OCI-LY3 (cell line): ENCODE results near the gene CCL4.

Experiments
- EZH2phosphoT487 ChIP-seq: fragments of 200-600 bp; shearing (Covaris generic); IDR thresholded peaks from 2 replicates; pipeline ENCODE4 v1.6.1; 2018; ENCODE audit warnings: antibody characterized with exemption, mixed run types, low read depth
- TF ChIP-seq, protein P1 (sequence below): fragments of 200-600, 300-600 bp; sonication (generic); IDR thresholded peaks from 2 replicates; pipeline ENCODE4 v1.5.1; 2014; ENCODE audit warnings: antibody characterized with exemption, low read length, low read depth

DNA sequence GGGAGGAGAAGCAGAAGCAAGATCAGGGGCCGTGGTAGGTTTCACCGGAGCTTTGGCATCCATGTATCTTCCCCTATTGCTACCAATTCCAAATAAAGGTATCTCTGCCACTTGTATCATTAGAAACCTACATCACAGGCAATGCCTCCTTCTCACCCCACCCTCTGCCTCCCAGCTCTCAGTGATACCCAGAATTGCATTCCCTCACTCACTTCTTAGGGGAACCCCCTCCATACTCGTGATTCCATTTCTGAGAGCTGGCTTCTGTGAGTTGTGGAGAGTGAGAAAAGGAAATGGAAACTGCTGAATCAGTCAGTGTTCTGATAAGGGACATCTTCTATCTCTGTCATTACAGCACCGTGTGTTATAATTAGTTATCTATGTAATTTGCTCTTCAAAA, 11.4 kb upstream of the CCL4 start:
- TF ChIP-seq, protein P1, sequence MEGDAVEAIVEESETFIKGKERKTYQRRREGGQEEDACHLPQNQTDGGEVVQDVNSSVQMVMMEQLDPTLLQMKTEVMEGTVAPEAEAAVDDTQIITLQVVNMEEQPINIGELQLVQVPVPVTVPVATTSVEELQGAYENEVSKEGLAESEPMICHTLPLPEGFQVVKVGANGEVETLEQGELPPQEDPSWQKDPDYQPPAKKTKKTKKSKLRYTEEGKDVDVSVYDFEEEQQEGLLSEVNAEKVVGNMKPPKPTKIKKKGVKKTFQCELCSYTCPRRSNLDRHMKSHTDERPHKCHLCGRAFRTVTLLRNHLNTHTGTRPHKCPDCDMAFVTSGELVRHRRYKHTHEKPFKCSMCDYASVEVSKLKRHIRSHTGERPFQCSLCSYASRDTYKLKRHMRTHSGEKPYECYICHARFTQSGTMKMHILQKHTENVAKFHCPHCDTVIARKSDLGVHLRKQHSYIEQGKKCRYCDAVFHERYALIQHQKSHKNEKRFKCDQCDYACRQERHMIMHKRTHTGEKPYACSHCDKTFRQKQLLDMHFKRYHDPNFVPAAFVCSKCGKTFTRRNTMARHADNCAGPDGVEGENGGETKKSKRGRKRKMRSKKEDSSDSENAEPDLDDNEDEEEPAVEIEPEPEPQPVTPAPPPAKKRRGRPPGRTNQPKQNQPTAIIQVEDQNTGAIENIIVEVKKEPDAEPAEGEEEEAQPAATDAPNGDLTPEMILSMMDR: no peak
- TF ChIP-seq EZH2phosphoT487: no peak
